HT-29 (cell line): ENCODE data around the gene CRIP1. TPM values are rescaled to one million over a fixed set of nuclear protein-coding genes. Genes with fewer than 3 reads are reported as not detected.

Experiments used
- DNase-seq: peaks from one replicate; pipeline ENCODE4 v3.0.0-alpha.2; 2015; ENCODE audit warnings: low spot score
- total RNA-seq: library from RNA; depleted of rRNA; stranded (reverse); fragments of >200 nt; shearing (Covaris generic); gene quantifications from 2 replicates; pipeline ENCODE4 v1.2.3, GENCODE V29; 2014; rRNA removed

The CRIP1 gene
- 667 and 791 TPM in 2 replicates for total RNA-seq

- peak; percentile 39 for DNase-seq
Measured at GRCh38 chr14:105486163-105486973, at the start of gene CRIP1. CRIP1 (plus strand) TSS chr14:105486886; CDS start chr14:105487260, 374 bp downstream.

- DNase-seq = no peak
Measured at GRCh38 chr14:105436891-105437722, 49.6 kb upstream of the CRIP1 start.

- no peak for DNase-seq
Measured at GRCh38 chr14:105437723-105438500, 48.8 kb upstream of the CRIP1 start.

- DNase-seq = no peak
Measured at GRCh38 chr14:105439179-105439578, 47.5 kb upstream of the CRIP1 start.

- DNase-seq = peak; percentile 60
Measured at GRCh38 chr14:105439710-105440553, 46.8 kb upstream of the CRIP1 start.

GRCh38 chr14:105440554-105440900, 46.2 kb upstream of the CRIP1 start:
- DNase-seq = no peak

GRCh38 chr14:105440992-105441391, 45.7 kb upstream of the CRIP1 start:
- no peak for DNase-seq

GRCh38 chr14:105442125-105442524, 44.6 kb upstream of the CRIP1 start:
- no peak for DNase-seq

- DNase-seq = no peak
Measured at GRCh38 chr14:105442834-105443233, 43.9 kb upstream of the CRIP1 start.

- DNase-seq = no peak
Measured at GRCh38 chr14:105444859-105445258, 41.8 kb upstream of the CRIP1 start.

GRCh38 chr14:105445290-105445689, 41.4 kb upstream of the CRIP1 start:
- no peak for DNase-seq

- no peak for DNase-seq
Measured at GRCh38 chr14:105445901-105446845, 40.5 kb upstream of the CRIP1 start.

- no peak for DNase-seq
Measured at GRCh38 chr14:105446971-105447370, 39.7 kb upstream of the CRIP1 start.

- DNase-seq = no peak
Measured at GRCh38 chr14:105447651-105448640, 38.7 kb upstream of the CRIP1 start.

GRCh38 chr14:105448706-105449111, 38.0 kb upstream of the CRIP1 start:
- DNase-seq = peak; percentile 57

- DNase-seq = no peak
Measured at GRCh38 chr14:105449276-105450122, 37.2 kb upstream of the CRIP1 start.

- DNase-seq = no peak
Measured at GRCh38 chr14:105450123-105450505, 36.6 kb upstream of the CRIP1 start.
